Measurements from ENCODE around the gene SCN7A.

DNA sequence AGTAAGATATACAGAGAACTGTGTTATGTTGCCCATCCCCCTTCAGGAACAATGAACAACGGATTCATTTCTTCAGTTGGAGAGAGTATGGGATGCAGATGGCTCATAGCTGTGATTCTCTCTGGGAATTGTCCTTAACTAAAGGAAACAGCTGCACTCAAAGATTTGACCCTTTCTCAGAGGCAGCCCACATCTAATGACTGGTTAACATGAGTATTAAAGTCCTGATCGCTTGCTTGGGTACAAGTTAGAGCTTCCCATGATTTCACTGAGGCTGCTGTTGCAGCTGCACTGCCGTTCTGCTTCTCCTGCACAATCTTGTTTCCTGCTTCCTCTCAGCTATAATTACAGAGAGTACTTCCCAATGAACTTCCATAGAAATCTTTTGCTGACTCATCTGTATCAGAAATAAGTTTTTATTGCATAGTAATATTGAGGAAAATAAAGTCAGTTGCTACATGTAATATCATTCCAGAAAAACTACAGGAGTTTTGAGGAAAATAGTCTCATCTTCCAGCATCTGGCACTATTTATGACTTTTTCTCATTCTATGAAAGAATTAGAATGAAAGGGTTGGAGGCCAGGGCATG is 105.5 kb downstream of the SCN7A start:
- no peak for TF ChIP-seq POLR2A (IDR thresholded peaks at IDR 0.05)
- TF ChIP-seq, protein P1, sequence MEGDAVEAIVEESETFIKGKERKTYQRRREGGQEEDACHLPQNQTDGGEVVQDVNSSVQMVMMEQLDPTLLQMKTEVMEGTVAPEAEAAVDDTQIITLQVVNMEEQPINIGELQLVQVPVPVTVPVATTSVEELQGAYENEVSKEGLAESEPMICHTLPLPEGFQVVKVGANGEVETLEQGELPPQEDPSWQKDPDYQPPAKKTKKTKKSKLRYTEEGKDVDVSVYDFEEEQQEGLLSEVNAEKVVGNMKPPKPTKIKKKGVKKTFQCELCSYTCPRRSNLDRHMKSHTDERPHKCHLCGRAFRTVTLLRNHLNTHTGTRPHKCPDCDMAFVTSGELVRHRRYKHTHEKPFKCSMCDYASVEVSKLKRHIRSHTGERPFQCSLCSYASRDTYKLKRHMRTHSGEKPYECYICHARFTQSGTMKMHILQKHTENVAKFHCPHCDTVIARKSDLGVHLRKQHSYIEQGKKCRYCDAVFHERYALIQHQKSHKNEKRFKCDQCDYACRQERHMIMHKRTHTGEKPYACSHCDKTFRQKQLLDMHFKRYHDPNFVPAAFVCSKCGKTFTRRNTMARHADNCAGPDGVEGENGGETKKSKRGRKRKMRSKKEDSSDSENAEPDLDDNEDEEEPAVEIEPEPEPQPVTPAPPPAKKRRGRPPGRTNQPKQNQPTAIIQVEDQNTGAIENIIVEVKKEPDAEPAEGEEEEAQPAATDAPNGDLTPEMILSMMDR (IDR thresholded peaks at IDR 0.05), result no peak
